Spleen (tissue), 11 donors: ENCODE results near the gene LRTM2. TPM values are rescaled to one million over a fixed set of nuclear protein-coding genes. Genes with fewer than 3 reads are reported as not detected.
A peak's percentile ranks its signal among the peaks of the same experiment; 100 is the strongest.

Source experiments
- DNase-seq: peaks from one replicate; pipeline ENCODE4 v3.0.0-alpha.2; 2020
- H3K27ac ChIP-seq, 8 donors: fragments of 200-600 bp; sonication (generic) in 7 of 8; 1 replicate in 4 of 8; 2 replicates in 4 of 8; pipeline versions ENCODE4 v1.5.0 to v1.8.0; 2016 to 2021; ENCODE audit warnings: inconsistent platforms in 4 of 8, mild to moderate bottlenecking in 4 of 8, moderate library complexity in 1 of 8
- H3K27me3 ChIP-seq, 7 donors: fragments of 200-600 bp; sonication (generic) in 6 of 7; replicated peaks in 1 of 7; 1 replicate in 4 of 7; 2 replicates in 3 of 7; pipeline versions ENCODE4 v1.5.0 to v1.8.0; 2016 to 2021; ENCODE audit warnings: inconsistent platforms in 3 of 7, mild to moderate bottlenecking in 1 of 7
- H3K36me3 ChIP-seq, 6 donors: fragments of 200-600 bp; sonication (generic) in 5 of 6; 1 replicate in 4 of 6; 2 replicates in 2 of 6; pipeline versions ENCODE4 v1.5.0 to v1.8.0; 2016 to 2021; ENCODE audit warnings: inconsistent platforms in 2 of 6
- H3K4me1 ChIP-seq, 6 donors: fragments of 200-600 bp; sonication (generic) in 5 of 6; 1 replicate in 3 of 6; 2 replicates in 3 of 6; pipeline versions ENCODE4 v1.5.0 to v1.8.0; 2016 to 2021; ENCODE audit warnings: inconsistent platforms in 3 of 6
- H3K4me3 ChIP-seq, 8 donors: fragments of 200-600 bp; sonication (generic) in 7 of 8; 1 replicate in 4 of 8; 2 replicates in 4 of 8; pipeline versions ENCODE4 v1.5.0 to v1.8.0; 2016 to 2021; ENCODE audit warnings: inconsistent platforms in 4 of 8, mild to moderate bottlenecking in 4 of 8, moderate library complexity in 2 of 8
- H3K9me3 ChIP-seq, 8 donors: fragments of 200-600 bp; sonication (generic) in 7 of 8; 1 replicate in 4 of 8; 2 replicates in 4 of 8; pipeline versions ENCODE4 v1.5.0 to v1.8.0; 2016 to 2021; ENCODE audit warnings: inconsistent platforms in 4 of 8
- POLR2A ChIP-seq, 3 donors: fragments of 450-650 bp; IDR thresholded peaks; one replicate each; pipeline ENCODE4 v1.5.1; 2017; ENCODE audit warnings: antibody characterized with exemption in 3 of 3, mild to moderate bottlenecking in 1 of 3
- POLR2AphosphoS5 ChIP-seq, 3 donors: sonication (generic); formaldehyde crosslinking; IDR thresholded peaks; one replicate each; pipeline ENCODE4 v1.5.1; 2017; ENCODE audit warnings: antibody characterized with exemption in 3 of 3
- WGBS, 5 donors: extraction: QIAGEN DNeasy Blood & Tissue Kit in 3 of 5; methylation state at CpG; one replicate each; pipeline versions ENCODE4 v1.1.5 to v1.1.7; 2013 to 2018; 5-methylcytosine and 5-hydroxymethylcytosine counted together
- intact Hi-C: fragments of 100-400 bp; cut with DNase I; formaldehyde crosslinking; loops from one replicate; pipeline ENCODE4 v1.15.0; 2023; ENCODE audit warnings: low total_unique reads
- polyA plus RNA-seq, 3 donors: library from polyadenylated mRNA; stranded (reverse); fragments of 200-250 nt; gene quantifications; one replicate each; pipeline ENCODE4 v1.2.1, GENCODE V29; 2013
- total RNA-seq, 7 donors: library from RNA; depleted of rRNA in 3 of 7; stranded (reverse); fragments of >200 nt in 3 of 7; fragmentation: NEBNext Ultra II Directional in 4 of 7; extraction: Animal tissue kit (Norgen Biotek cat#: 25700) in 4 of 7; gene quantifications; one replicate each; pipeline versions ENCODE4 v1.1.0 to v1.2.1, GENCODE V29; 2016 to 2021
- TF ChIP-seq, protein P1 (sequence below), 11 experiments: fragments of 200-600 bp in 7 of 11; fragments of 450-650 bp in 4 of 11; sonication (generic) in 4 of 11; IDR thresholded peaks in 8 of 11; conservative IDR thresholded peaks in 3 of 11; 1 replicate in 7 of 11; 2 replicates in 4 of 11; pipeline versions ENCODE4 v1.4.0 to v1.8.0; 2016 to 2021; ENCODE audit warnings: antibody characterized with exemption in 11 of 11, inconsistent platforms in 4 of 11, mild to moderate bottlenecking in 1 of 11
- donor health status: healthy with polysubstance abuse.
- donor health status: DM: no; HTN: no; CAD: no; lungs with moderate emphysema.
- donor health status: DM: no; HTN: no; CAD: no.
- donor health status: Bipolar disorder and iron deficiency.
- donor health status: healthy.
- donor health status: DM: no; HTN: no; CAD: no.
- donor health status: DM: yes; HTN: yes; CAD: no.

LRTM2 gene
- total and polyA plus RNA-seq, 10 donors = 0.12 TPM; not detected in 9

GRCh38 chr12:1808798-1809480, 11.4 kb upstream of the LRTM2 start:
- WGBS, 5 donors = 77 to 84% (median 82%) methylated on average over 22 of the region's 22 CpGs
- Histone ChIP-seq H3K36me3 (no peaks in the 10 kb centered on the region), H3K27ac (peak overlapping the region in 2 of 8 donors; percentile 28 to 92), H3K9me3 (no peaks in the 10 kb centered on the region), H3K4me3 (no peak overlapping the region), H3K27me3 (no peaks in the 10 kb centered on the region), H3K4me1 (peaks cover 6 to 77% (median 39%) of the 10 kb centered on the region in 6 donors)
- intact Hi-C loops = no loop called here
- TF ChIP-seq POLR2A (IDR thresholded peaks at IDR 0.05) = no peak
- no peak for TF ChIP-seq POLR2AphosphoS5 (IDR thresholded peaks at IDR 0.05)
- TF ChIP-seq, protein P1, sequence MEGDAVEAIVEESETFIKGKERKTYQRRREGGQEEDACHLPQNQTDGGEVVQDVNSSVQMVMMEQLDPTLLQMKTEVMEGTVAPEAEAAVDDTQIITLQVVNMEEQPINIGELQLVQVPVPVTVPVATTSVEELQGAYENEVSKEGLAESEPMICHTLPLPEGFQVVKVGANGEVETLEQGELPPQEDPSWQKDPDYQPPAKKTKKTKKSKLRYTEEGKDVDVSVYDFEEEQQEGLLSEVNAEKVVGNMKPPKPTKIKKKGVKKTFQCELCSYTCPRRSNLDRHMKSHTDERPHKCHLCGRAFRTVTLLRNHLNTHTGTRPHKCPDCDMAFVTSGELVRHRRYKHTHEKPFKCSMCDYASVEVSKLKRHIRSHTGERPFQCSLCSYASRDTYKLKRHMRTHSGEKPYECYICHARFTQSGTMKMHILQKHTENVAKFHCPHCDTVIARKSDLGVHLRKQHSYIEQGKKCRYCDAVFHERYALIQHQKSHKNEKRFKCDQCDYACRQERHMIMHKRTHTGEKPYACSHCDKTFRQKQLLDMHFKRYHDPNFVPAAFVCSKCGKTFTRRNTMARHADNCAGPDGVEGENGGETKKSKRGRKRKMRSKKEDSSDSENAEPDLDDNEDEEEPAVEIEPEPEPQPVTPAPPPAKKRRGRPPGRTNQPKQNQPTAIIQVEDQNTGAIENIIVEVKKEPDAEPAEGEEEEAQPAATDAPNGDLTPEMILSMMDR (IDR thresholded peaks at IDR 0.05 in 8 of 11, conservative IDR thresholded peaks at IDR 0.05 in 3 of 11) = no peak
- peak; percentile 69 for DNase-seq

DNA sequence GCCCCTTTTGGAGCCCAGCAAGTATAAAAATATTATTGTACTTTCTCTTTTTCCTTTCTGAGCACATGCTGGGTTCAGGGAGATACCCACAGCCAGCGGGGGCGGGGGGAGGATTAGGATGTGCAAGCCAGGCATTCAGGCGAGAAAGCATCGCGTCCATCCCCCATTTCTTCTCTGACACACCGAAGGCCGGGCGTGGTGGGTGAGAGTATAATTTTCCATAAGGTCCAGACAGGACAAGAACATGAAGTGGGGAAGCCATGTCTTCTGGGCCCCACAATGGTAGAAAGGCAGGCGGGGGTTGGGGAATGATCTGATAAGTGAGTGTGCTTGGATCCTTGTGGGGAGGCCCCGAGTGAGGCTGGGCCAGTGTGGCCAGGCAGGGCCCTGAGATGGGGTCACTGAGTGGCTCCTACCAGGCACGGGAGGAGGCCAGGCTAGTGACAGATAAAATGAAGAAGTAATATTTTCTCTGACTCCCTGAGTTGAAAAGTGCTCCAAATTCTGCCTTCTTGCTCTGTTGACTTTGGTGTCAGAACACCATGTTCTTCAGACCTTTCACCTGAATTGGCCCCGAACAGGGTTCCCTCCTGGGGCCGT, 10.7 kb upstream of the LRTM2 start:
- Histone ChIP-seq H3K27ac (peak overlapping the region in 3 of 8 donors; percentile 23 to 92 (median 28)), H3K4me1 (peaks cover 6 to 79% (median 39%) of the 10 kb centered on the region in 6 donors), H3K9me3 (no peaks in the 10 kb centered on the region), H3K36me3 (no peaks in the 10 kb centered on the region), H3K4me3 (no peak overlapping the region), H3K27me3 (no peaks in the 10 kb centered on the region)
- intact Hi-C loops = no loop called here
- 88 to 93% (median 92%) methylated on average over 13 of the region's 13 CpGs for WGBS, 5 donors
- peak; percentile 61 for DNase-seq
- TF ChIP-seq POLR2AphosphoS5 (IDR thresholded peaks at IDR 0.05) = no peak
- TF ChIP-seq, protein P1 (IDR thresholded peaks at IDR 0.05 in 8 of 11, conservative IDR thresholded peaks at IDR 0.05 in 3 of 11) = no peak
- TF ChIP-seq POLR2A (IDR thresholded peaks at IDR 0.05) = no peak

- Histone ChIP-seq H3K4me3 (no peak overlapping the region), H3K36me3 (no peaks in the 10 kb centered on the region), H3K27me3 (no peaks in the 10 kb centered on the region), H3K9me3 (no peaks in the 10 kb centered on the region), H3K4me1 (peaks cover 5 to 72% (median 35%) of the 10 kb centered on the region in 6 donors), H3K27ac (peak overlapping the region in 3 of 8 donors; percentile 23 to 92 (median 28))
- intact Hi-C loops = no loop called here
- WGBS, 5 donors = 87 to 93% (median 91%) methylated on average over 20 to 21 of the region's 21 CpGs
- TF ChIP-seq POLR2AphosphoS5 (IDR thresholded peaks at IDR 0.05) = no peak
- TF ChIP-seq, protein P1 (IDR thresholded peaks at IDR 0.05 in 8 of 11, conservative IDR thresholded peaks at IDR 0.05 in 3 of 11) = no peak
- TF ChIP-seq POLR2A (IDR thresholded peaks at IDR 0.05) = no peak
- peak; percentile 72 for DNase-seq
Measured at GRCh38 chr12:1810201-1810930, 10.0 kb upstream of the LRTM2 start.

- Histone ChIP-seq H3K27ac (peak overlapping the region in 3 of 8 donors; percentile 89 to 92 (median 90)), H3K27me3 (no peaks in the 10 kb centered on the region), H3K9me3 (no peaks in the 10 kb centered on the region), H3K36me3 (no peaks in the 10 kb centered on the region), H3K4me3 (no peak overlapping the region), H3K4me1 (peaks cover 5 to 68% (median 33%) of the 10 kb centered on the region in 6 donors)
- intact Hi-C loops = no loop called here
- TF ChIP-seq POLR2A (IDR thresholded peaks at IDR 0.05) (no peak), POLR2AphosphoS5 (IDR thresholded peaks at IDR 0.05) (no peak)
- TF ChIP-seq, protein P1 (IDR thresholded peaks at IDR 0.05 in 8 of 11, conservative IDR thresholded peaks at IDR 0.05 in 3 of 11) = no peak
- WGBS, 5 donors = 86 to 99% (median 92%) methylated on average over 9 to 10 of the region's 10 CpGs
- no peak for DNase-seq
Measured at GRCh38 chr12:1810931-1811280, 9.5 kb upstream of the LRTM2 start.
